ENCODE results near the gene FAXDC2.

FAXDC2 gene

GRCh38 chr5:154850255-154851062, at the start of gene FAXDC2:
Gene FAXDC2 (minus strand): TSS chr5:154850603. CDS start chr5:154838178, 12,425 bp downstream.
- H3K27ac ChIP-seq = peak within 1 kb of the TSS; percentile 55
- peaks cover 18 to 19% of the 10 kb centered on the region in 2 experiments for H3K4me1 ChIP-seq (ENCODE audit: control insufficient read depth in 1 of 2, insufficient read depth in 1 of 2, low read depth in 1 of 2, low read length in 1 of 2)
- no peaks in the 10 kb centered on the region for H3K36me3 ChIP-seq
- no peaks in the 10 kb centered on the region for H3K27me3 ChIP-seq
- H3K4me3 ChIP-seq (ENCODE audit: low read depth in 1 of 2, low read length in 1 of 2) = peak within 1 kb of the TSS in 1 of 2 experiments; percentile 24
- TF ChIP-seq CTCF (IDR thresholded peaks at IDR 0.05) = no peak
- H3K9me3 ChIP-seq = no peaks in the 10 kb centered on the region

- peaks cover 46% of the 10 kb centered on the region for H3K36me3 ChIP-seq
- H3K4me1 ChIP-seq (ENCODE audit: control insufficient read depth in 1 of 2, insufficient read depth in 1 of 2, low read depth in 1 of 2, low read length in 1 of 2) = no peaks in the 10 kb centered on the region
- H3K27ac ChIP-seq = no peak overlapping the region
- no peak for TF ChIP-seq CTCF (IDR thresholded peaks at IDR 0.05)
- no peaks in the 10 kb centered on the region for H3K27me3 ChIP-seq
- H3K4me3 ChIP-seq (ENCODE audit: low read depth in 1 of 2, low read length in 1 of 2) = no peak overlapping the region
- H3K9me3 ChIP-seq = no peaks in the 10 kb centered on the region
Measured at GRCh38 chr5:154900066-154900465, 49.7 kb upstream of the FAXDC2 start.

- no peak for TF ChIP-seq CTCF (IDR thresholded peaks at IDR 0.05)
- Histone ChIP-seq H3K27me3 (no peaks in the 10 kb centered on the region), H3K4me1 (ENCODE audit: control insufficient read depth in 1 of 2, insufficient read depth in 1 of 2, low read depth in 1 of 2, low read length in 1 of 2) (no peaks in the 10 kb centered on the region), H3K27ac (no peak overlapping the region), H3K36me3 (peaks cover 49% of the 10 kb centered on the region), H3K9me3 (no peaks in the 10 kb centered on the region), H3K4me3 (ENCODE audit: low read depth in 1 of 2, low read length in 1 of 2) (no peak overlapping the region)
Measured at GRCh38 chr5:154899151-154899816, 48.9 kb upstream of the FAXDC2 start.

GRCh38 chr5:154898210-154898609, 47.8 kb upstream of the FAXDC2 start:
- H3K27me3 ChIP-seq = no peaks in the 10 kb centered on the region
- no peak for TF ChIP-seq CTCF (IDR thresholded peaks at IDR 0.05)
- peaks cover 52% of the 10 kb centered on the region for H3K36me3 ChIP-seq
- no peak overlapping the region for H3K4me3 ChIP-seq (ENCODE audit: low read depth in 1 of 2, low read length in 1 of 2)
- no peak overlapping the region for H3K27ac ChIP-seq
- no peaks in the 10 kb centered on the region for H3K9me3 ChIP-seq
- no peaks in the 10 kb centered on the region for H3K4me1 ChIP-seq (ENCODE audit: control insufficient read depth in 1 of 2, insufficient read depth in 1 of 2, low read depth in 1 of 2, low read length in 1 of 2)

GRCh38 chr5:154896562-154897165, 46.3 kb upstream of the FAXDC2 start:
- no peaks in the 10 kb centered on the region for H3K4me1 ChIP-seq (ENCODE audit: control insufficient read depth in 1 of 2, insufficient read depth in 1 of 2, low read depth in 1 of 2, low read length in 1 of 2)
- TF ChIP-seq CTCF (IDR thresholded peaks at IDR 0.05) = no peak
- H3K4me3 ChIP-seq (ENCODE audit: low read depth in 1 of 2, low read length in 1 of 2) = no peak overlapping the region
- H3K27me3 ChIP-seq = no peaks in the 10 kb centered on the region
- no peaks in the 10 kb centered on the region for H3K9me3 ChIP-seq
- H3K36me3 ChIP-seq = peaks cover 49% of the 10 kb centered on the region
- H3K27ac ChIP-seq = no peak overlapping the region

All from neutrophil (primary cell).